WTC11 (cell line): ENCODE data around the gene GBP1. TPM values are rescaled to one million over a fixed set of nuclear protein-coding genes. Genes with fewer than 3 reads are reported as not detected.

Experiments used
- ATAC-seq: fragments of 200-7000 bp; cut with Tn5 transposase; 2 replicates; pipeline ENCODE4 v1.10.0; 2021; ENCODE audit warnings: mild to moderate bottlenecking, moderate library complexity
- Bru-seq: library from RNA; stranded (reverse); fragments of 400-500 nt; gene quantifications from one replicate; lab custom pipeline; 2021; lab: Mats Ljungman, UMichigan
- CTCF ChIA-PET: fragments of 300-600 bp; sonication (Branson Sonifier 250); formaldehyde crosslinking; loops from one replicate; lab custom pipeline; 2021; ENCODE audit warnings: antibody characterized with exemption; lab: Charles Lee
- POLR2A ChIA-PET: fragments of 350-600 bp; sonication (Branson Sonifier 250); formaldehyde crosslinking; loops from one replicate; lab custom pipeline; 2021; ENCODE audit warnings: antibody characterized with exemption; lab: Charles Lee
- DNase-seq: peaks from one replicate; pipeline ENCODE4 v3.0.0; 2021; ENCODE audit warnings: low spot score
- H3K27ac Mint-ChIP-seq: 2 replicates; pipeline ENCODE4 v1.8.0; 2021; ENCODE audit warnings: mixed read lengths
- H3K27me3 Mint-ChIP-seq: 2 replicates; pipeline ENCODE4 v1.8.0; 2021; ENCODE audit warnings: low read depth, mild to moderate bottlenecking, moderate library complexity, mixed read lengths
- H3K36me3 Mint-ChIP-seq: 2 replicates; pipeline ENCODE4 v1.8.0; 2021; ENCODE audit warnings: mixed read lengths
- H3K4me1 Mint-ChIP-seq: 2 replicates; pipeline ENCODE4 v1.8.0; 2022; ENCODE audit warnings: mixed read lengths
- H3K4me3 Mint-ChIP-seq: 2 replicates; pipeline ENCODE4 v1.8.0; 2021; ENCODE audit warnings: mild to moderate bottlenecking, moderate library complexity, mixed read lengths
- H3K9me3 Mint-ChIP-seq: 2 replicates; pipeline ENCODE4 v1.8.0; 2021; ENCODE audit warnings: mixed read lengths
- CREB1 ChIP-seq: sonication (generic); formaldehyde crosslinking; IDR thresholded peaks from 2 replicates; pipeline ENCODE4 v1.8.0; 2023; ENCODE audit warnings: mild to moderate bottlenecking, missing genetic modification reagents
- CTCF ChIP-seq: fragments of 200-600 bp; IDR thresholded peaks from 2 replicates; pipeline ENCODE4 v1.8.0; 2022; ENCODE audit warnings: antibody characterized with exemption
- FOXP1 ChIP-seq: sonication (generic); formaldehyde crosslinking; IDR thresholded peaks from 2 replicates; pipeline ENCODE4 v1.8.0; 2022; ENCODE audit warnings: missing genetic modification reagents, mild to moderate bottlenecking, moderate library complexity, borderline replicate concordance
- FOXP4 ChIP-seq: sonication (generic); formaldehyde crosslinking; IDR thresholded peaks from 2 replicates; pipeline ENCODE4 v1.8.0; 2022; ENCODE audit warnings: mild to moderate bottlenecking, missing genetic modification reagents
- JAZF1 ChIP-seq: fragments of 250-450 bp; sonication (Bioruptor Pico); IDR thresholded peaks from 2 replicates; pipeline ENCODE4 v1.9.0; 2021; ENCODE audit warnings: moderate library complexity, mild to moderate bottlenecking, inconsistent platforms
- JUN ChIP-seq: sonication (generic); formaldehyde crosslinking; IDR thresholded peaks from 2 replicates; pipeline ENCODE4 v1.8.0; 2023; ENCODE audit warnings: mild to moderate bottlenecking, missing genetic modification reagents
- MLX ChIP-seq: sonication (generic); formaldehyde crosslinking; IDR thresholded peaks from 2 replicates; pipeline ENCODE4 v1.8.1; 2023; ENCODE audit warnings: mild to moderate bottlenecking, missing genetic modification reagents, moderate library complexity
- MXD4 ChIP-seq: fragments of 250-450 bp; sonication (Bioruptor Pico); IDR thresholded peaks from 2 replicates; pipeline ENCODE4 v1.8.0; 2021; ENCODE audit warnings: mild to moderate bottlenecking, moderate library complexity, borderline replicate concordance
- NFE2L1 ChIP-seq: sonication (generic); formaldehyde crosslinking; IDR thresholded peaks from 2 replicates; pipeline ENCODE4 v1.8.1; 2023; ENCODE audit warnings: missing genetic modification reagents
- NR2C2 ChIP-seq: sonication (generic); formaldehyde crosslinking; IDR thresholded peaks from 2 replicates; pipeline ENCODE4 v1.8.0; 2022; ENCODE audit warnings: mild to moderate bottlenecking, missing genetic modification reagents
- OVOL2 ChIP-seq: fragments of 250-450 bp; sonication (Bioruptor Pico); IDR thresholded peaks from 2 replicates; pipeline ENCODE4 v1.9.0; 2021; ENCODE audit warnings: mild to moderate bottlenecking, borderline replicate concordance
- SMAD4 ChIP-seq: sonication (generic); formaldehyde crosslinking; IDR thresholded peaks from 2 replicates; pipeline ENCODE4 v1.8.0; 2022; ENCODE audit warnings: mild to moderate bottlenecking, missing genetic modification reagents
- ZNF232 ChIP-seq: sonication (generic); formaldehyde crosslinking; IDR thresholded peaks from 2 replicates; pipeline ENCODE4 v1.8.0; 2022; ENCODE audit warnings: mild to moderate bottlenecking, missing genetic modification reagents
- ZNF317 ChIP-seq: sonication (generic); formaldehyde crosslinking; IDR thresholded peaks from 2 replicates; pipeline ENCODE4 v1.8.1; 2023; ENCODE audit warnings: low read depth, mild to moderate bottlenecking, moderate library complexity, missing genetic modification reagents, borderline replicate concordance
- ZNF671 ChIP-seq: fragments of 250-450 bp; sonication (Bioruptor Pico); IDR thresholded peaks from 2 replicates; pipeline ENCODE4 v1.8.0; 2021; ENCODE audit warnings: mild to moderate bottlenecking
- long read RNA-seq, 3 experiments: library from RNA in 1 of 3; library from capped mRNA in 1 of 3; library from polyadenylated mRNA in 1 of 3; unstranded in 2 of 3; stranded (forward) in 1 of 3; transcript quantifications; one replicate each; pipeline ENCODE4 v2.0.0, GENCODE V29; 2021
- total RNA-seq: library from RNA; stranded (reverse); gene quantifications from 3 replicates; pipeline ENCODE4 v1.2.3, GENCODE V29; 2021
- TF ChIP-seq, protein P1 (sequence below): fragments of 250-450 bp; sonication (Bioruptor Pico); IDR thresholded peaks from 2 replicates; pipeline ENCODE4 v1.9.0; 2021; ENCODE audit warnings: mild to moderate bottlenecking
- TF ChIP-seq, protein P2 (sequence below): sonication (generic); formaldehyde crosslinking; IDR thresholded peaks from 2 replicates; pipeline ENCODE4 v1.8.1; 2023; ENCODE audit warnings: mild to moderate bottlenecking, missing genetic modification reagents

Gene GBP1
- 0.20 to 0.44 TPM in 2 of 3 replicates, not detected in the other for total RNA-seq
- not detected for Bru-seq, nascent RNA
- long read RNA-seq, experiment 1, result 0 reads
- long read RNA-seq, experiment 2, result 0 reads
- long read RNA-seq, experiment 3, result 0 reads

GRCh38 chr1:89065079-89065868 is at the start of gene GBP1:
GBP1 (minus strand) TSS chr1:89065208; CDS start chr1:89063234, 1,974 bp downstream.
- POLR2A ChIA-PET, result no interaction called here
- no peaks in the 10 kb centered on the region for H3K4me1 Mint-ChIP-seq
- TF ChIP-seq ZNF317 (CRISPR knock-in tag), result no peak
- no peak for TF ChIP-seq JUN
- TF ChIP-seq, all 79 proteins: peak for 0
- ATAC-seq (no peak), DNase-seq (no peak)
- CTCF ChIA-PET, result no interaction called here
- Mint-ChIP-seq H3K36me3 (no peaks in the 10 kb centered on the region), H3K27ac (no peak within 1 kb of the TSS), H3K4me3 (no peak within 1 kb of the TSS), H3K27me3 (no peaks in the 10 kb centered on the region), H3K9me3 (no peaks in the 10 kb centered on the region)

DNA sequence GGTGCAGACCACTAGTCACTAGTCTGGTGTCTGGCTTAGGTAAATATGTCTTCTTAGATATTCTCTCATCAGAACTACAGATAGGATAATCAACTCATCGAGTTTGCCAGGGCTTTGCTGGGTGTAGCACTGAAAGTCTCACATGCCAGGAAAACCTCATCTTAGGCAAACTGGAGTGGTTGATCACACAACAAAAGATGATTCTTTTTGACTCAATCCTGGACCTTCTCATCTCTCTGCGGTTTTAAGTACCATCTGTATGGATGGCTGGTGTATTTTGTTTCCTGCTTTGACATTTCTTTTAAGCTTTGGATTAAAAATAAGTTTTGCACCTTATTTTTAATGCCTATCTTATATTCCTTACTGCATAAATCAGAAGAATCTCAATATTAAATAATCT is 49.7 kb upstream of the GBP1 start:
- Mint-ChIP-seq H3K9me3 (peaks cover 9% of the 10 kb centered on the region), H3K36me3 (no peaks in the 10 kb centered on the region), H3K4me1 (no peaks in the 10 kb centered on the region), H3K27me3 (no peaks in the 10 kb centered on the region), H3K4me3 (no peak overlapping the region), H3K27ac (no peak overlapping the region)
- DNase-seq (no peak), ATAC-seq (no peak)
- ChIA-PET POLR2A (no interaction called here), CTCF (no interaction called here)
- TF ChIP-seq, protein P1, sequence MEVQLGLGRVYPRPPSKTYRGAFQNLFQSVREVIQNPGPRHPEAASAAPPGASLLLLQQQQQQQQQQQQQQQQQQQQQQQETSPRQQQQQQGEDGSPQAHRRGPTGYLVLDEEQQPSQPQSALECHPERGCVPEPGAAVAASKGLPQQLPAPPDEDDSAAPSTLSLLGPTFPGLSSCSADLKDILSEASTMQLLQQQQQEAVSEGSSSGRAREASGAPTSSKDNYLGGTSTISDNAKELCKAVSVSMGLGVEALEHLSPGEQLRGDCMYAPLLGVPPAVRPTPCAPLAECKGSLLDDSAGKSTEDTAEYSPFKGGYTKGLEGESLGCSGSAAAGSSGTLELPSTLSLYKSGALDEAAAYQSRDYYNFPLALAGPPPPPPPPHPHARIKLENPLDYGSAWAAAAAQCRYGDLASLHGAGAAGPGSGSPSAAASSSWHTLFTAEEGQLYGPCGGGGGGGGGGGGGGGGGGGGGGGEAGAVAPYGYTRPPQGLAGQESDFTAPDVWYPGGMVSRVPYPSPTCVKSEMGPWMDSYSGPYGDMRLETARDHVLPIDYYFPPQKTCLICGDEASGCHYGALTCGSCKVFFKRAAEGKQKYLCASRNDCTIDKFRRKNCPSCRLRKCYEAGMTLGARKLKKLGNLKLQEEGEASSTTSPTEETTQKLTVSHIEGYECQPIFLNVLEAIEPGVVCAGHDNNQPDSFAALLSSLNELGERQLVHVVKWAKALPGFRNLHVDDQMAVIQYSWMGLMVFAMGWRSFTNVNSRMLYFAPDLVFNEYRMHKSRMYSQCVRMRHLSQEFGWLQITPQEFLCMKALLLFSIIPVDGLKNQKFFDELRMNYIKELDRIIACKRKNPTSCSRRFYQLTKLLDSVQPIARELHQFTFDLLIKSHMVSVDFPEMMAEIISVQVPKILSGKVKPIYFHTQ (CRISPR knock-in tag), result no peak
- TF ChIP-seq NR2C2 (no peak), ZNF232 (CRISPR knock-in tag) (no peak), CREB1 (no peak), OVOL2 (CRISPR knock-in tag) (no peak), MXD4 (CRISPR knock-in tag) (no peak), JAZF1 (CRISPR knock-in tag) (no peak), CTCF (no peak), FOXP4 (CRISPR knock-in tag) (no peak), ZNF671 (CRISPR knock-in tag) (no peak)

- H3K4me3 Mint-ChIP-seq, result no peak overlapping the region
- no peak for TF ChIP-seq MLX (CRISPR knock-in tag)
- TF ChIP-seq SMAD4 (CRISPR knock-in tag), result no peak
- TF ChIP-seq, protein P2, sequence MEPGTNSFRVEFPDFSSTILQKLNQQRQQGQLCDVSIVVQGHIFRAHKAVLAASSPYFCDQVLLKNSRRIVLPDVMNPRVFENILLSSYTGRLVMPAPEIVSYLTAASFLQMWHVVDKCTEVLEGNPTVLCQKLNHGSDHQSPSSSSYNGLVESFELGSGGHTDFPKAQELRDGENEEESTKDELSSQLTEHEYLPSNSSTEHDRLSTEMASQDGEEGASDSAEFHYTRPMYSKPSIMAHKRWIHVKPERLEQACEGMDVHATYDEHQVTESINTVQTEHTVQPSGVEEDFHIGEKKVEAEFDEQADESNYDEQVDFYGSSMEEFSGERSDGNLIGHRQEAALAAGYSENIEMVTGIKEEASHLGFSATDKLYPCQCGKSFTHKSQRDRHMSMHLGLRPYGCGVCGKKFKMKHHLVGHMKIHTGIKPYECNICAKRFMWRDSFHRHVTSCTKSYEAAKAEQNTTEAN (CRISPR knock-in tag), result no peak
- TF ChIP-seq, protein P1 (CRISPR knock-in tag), result no peak
- no peak for TF ChIP-seq NFE2L1 (CRISPR knock-in tag)
- no peak for TF ChIP-seq FOXP1 (CRISPR knock-in tag)
Measured at GRCh38 chr1:89112871-89113613, 48.0 kb upstream of the GBP1 start.

More at GRCh38 chr1:89112871-89113613, 48.0 kb upstream of the GBP1 start:
- Mint-ChIP-seq H3K9me3 (peaks cover 18% of the 10 kb centered on the region), H3K36me3 (no peaks in the 10 kb centered on the region), H3K4me1 (no peaks in the 10 kb centered on the region), H3K27ac (no peak overlapping the region), H3K27me3 (no peaks in the 10 kb centered on the region)
- no peak for DNase-seq
- POLR2A ChIA-PET, result no interaction called here
- CTCF ChIA-PET, result no interaction called here
- ATAC-seq, result no peak
